A673 (cell line): ENCODE results near the gene RGPD3.
"Not testable (repeated sequence)": the region's sequence is repeated elsewhere in the genome, so short reads cannot be mapped to it uniquely, and the experiment has no call there.

ENCODE experiments used
- CTCF ChIP-seq: fragments of 300-800, 200-600 bp; sonication (generic); conservative IDR thresholded peaks from 2 replicates; pipeline ENCODE4 v1.5.1; 2017; ENCODE audit warnings: low read depth, mild to moderate bottlenecking, antibody characterized with exemption, low read length, moderate library complexity, mixed read lengths
- EZH2 ChIP-seq: fragments of 200-600 bp; sonication (generic); IDR thresholded peaks from 2 replicates; pipeline ENCODE4 v1.6.1; 2017; ENCODE audit warnings: borderline replicate concordance, low read depth, mild to moderate bottlenecking, mixed read lengths, antibody characterized with exemption, low read length; ENCODE audit not compliant: poor library complexity, severe bottlenecking

GRCh38 chr2:106509374-106509770 is 41.2 kb upstream of the RGPD3 start:
- not testable (repeated sequence) for TF ChIP-seq CTCF, EZH2
